ENCODE data around the gene USP10. TPM values are rescaled to one million over a fixed set of nuclear protein-coding genes. Genes with fewer than 3 reads are reported as not detected.
"Not testable (repeated sequence)": the region's sequence is repeated elsewhere in the genome, so short reads cannot be mapped to it uniquely, and the experiment has no call there.

USP10 gene
- total RNA-seq, 1 donor from 2014 or later, result 107 TPM

- Mint-ChIP-seq H3K36me3 (ENCODE audit: low read depth, unreplicated experiment) (peaks cover 2% of the 10 kb centered on the region), H3K27me3 (ENCODE audit: low read depth, unreplicated experiment) (no peaks in the 10 kb centered on the region), H3K27ac (ENCODE audit: unreplicated experiment) (peak overlapping the region; percentile 98), H3K4me3 (ENCODE audit: unreplicated experiment) (peak overlapping the region; percentile 16), H3K4me1 (ENCODE audit: low read depth, unreplicated experiment) (peaks cover 41% of the 10 kb centered on the region), H3K9me3 (ENCODE audit: unreplicated experiment) (no peaks in the 10 kb centered on the region)
- Histone ChIP-seq H2AFZ (ENCODE audit: low read depth, low read length) (no peak overlapping the region), H3K27me3 (ENCODE audit: insufficient read depth, low read length) (no peaks in the 10 kb centered on the region), H3K79me2 (ENCODE audit: insufficient read depth, low read length) (peaks cover 90% of the 10 kb centered on the region), H3K4me3 (ENCODE audit: insufficient read depth, low read depth, low read length) (peak overlapping the region; percentile 40), H3K4me1 (ENCODE audit: insufficient read depth, low read length) (peaks cover 27% of the 10 kb centered on the region), H3K9me3 (ENCODE audit: insufficient read depth, low read depth, low read length) (no peaks in the 10 kb centered on the region), H3K36me3 (ENCODE audit: insufficient read depth, low read length) (peaks cover 4% of the 10 kb centered on the region), H3K4me2 (ENCODE audit: low read length) (peak overlapping the region; percentile 67), H3K9ac (ENCODE audit: low read length) (peak overlapping the region; percentile 50), H3K27ac (ENCODE audit: low read depth, low read length) (peak overlapping the region; percentile 92), H4K20me1 (ENCODE audit: insufficient read depth, low read length) (peaks cover 20% of the 10 kb centered on the region)
- no peak for TF ChIP-seq EZH2 (IDR thresholded peaks at IDR 0.05; ENCODE audit: insufficient read depth, low read length)
- TF ChIP-seq, protein P1, sequence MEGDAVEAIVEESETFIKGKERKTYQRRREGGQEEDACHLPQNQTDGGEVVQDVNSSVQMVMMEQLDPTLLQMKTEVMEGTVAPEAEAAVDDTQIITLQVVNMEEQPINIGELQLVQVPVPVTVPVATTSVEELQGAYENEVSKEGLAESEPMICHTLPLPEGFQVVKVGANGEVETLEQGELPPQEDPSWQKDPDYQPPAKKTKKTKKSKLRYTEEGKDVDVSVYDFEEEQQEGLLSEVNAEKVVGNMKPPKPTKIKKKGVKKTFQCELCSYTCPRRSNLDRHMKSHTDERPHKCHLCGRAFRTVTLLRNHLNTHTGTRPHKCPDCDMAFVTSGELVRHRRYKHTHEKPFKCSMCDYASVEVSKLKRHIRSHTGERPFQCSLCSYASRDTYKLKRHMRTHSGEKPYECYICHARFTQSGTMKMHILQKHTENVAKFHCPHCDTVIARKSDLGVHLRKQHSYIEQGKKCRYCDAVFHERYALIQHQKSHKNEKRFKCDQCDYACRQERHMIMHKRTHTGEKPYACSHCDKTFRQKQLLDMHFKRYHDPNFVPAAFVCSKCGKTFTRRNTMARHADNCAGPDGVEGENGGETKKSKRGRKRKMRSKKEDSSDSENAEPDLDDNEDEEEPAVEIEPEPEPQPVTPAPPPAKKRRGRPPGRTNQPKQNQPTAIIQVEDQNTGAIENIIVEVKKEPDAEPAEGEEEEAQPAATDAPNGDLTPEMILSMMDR (IDR thresholded peaks at IDR 0.05; ENCODE audit: insufficient read depth, low read depth, low read length), result no peak
- DNase-seq (ENCODE audit: low read depth) (peak; percentile 95), FAIRE-seq (no peak)
Observed at GRCh38 chr16:84730406-84731106, 30.8 kb downstream of the USP10 start.

- H3K4me3 Mint-ChIP-seq (ENCODE audit: unreplicated experiment); H3K4me2 ChIP-seq (ENCODE audit: low read length): not testable (repeated sequence)
Observed at GRCh38 chr16:84732332-84732673, 32.5 kb downstream of the USP10 start.

GRCh38 chr16:84732674-84733352 is 33.0 kb downstream of the USP10 start:
- H3K9me3 ChIP-seq (ENCODE audit: insufficient read depth, low read depth, low read length), result no peaks in the 10 kb centered on the region
- peaks cover 6% of the 10 kb centered on the region for H3K36me3 ChIP-seq (ENCODE audit: insufficient read depth, low read length)
- H3K4me1 Mint-ChIP-seq (ENCODE audit: low read depth, unreplicated experiment), result peaks cover 34% of the 10 kb centered on the region
- H3K27ac ChIP-seq (ENCODE audit: low read depth, low read length), result peak overlapping the region; percentile 22
- H3K27me3 ChIP-seq (ENCODE audit: insufficient read depth, low read length), result no peaks in the 10 kb centered on the region
- H3K4me3 Mint-ChIP-seq (ENCODE audit: unreplicated experiment), result no peak overlapping the region
- no peak overlapping the region for H2AFZ ChIP-seq (ENCODE audit: low read depth, low read length)
- peaks cover 89% of the 10 kb centered on the region for H3K79me2 ChIP-seq (ENCODE audit: insufficient read depth, low read length)
- H3K27me3 Mint-ChIP-seq (ENCODE audit: low read depth, unreplicated experiment), result no peaks in the 10 kb centered on the region
- H3K9ac ChIP-seq (ENCODE audit: low read length), result no peak overlapping the region
- H3K9me3 Mint-ChIP-seq (ENCODE audit: unreplicated experiment), result no peaks in the 10 kb centered on the region
- peaks cover 19% of the 10 kb centered on the region for H4K20me1 ChIP-seq (ENCODE audit: insufficient read depth, low read length)
- FAIRE-seq (no peak), DNase-seq (ENCODE audit: low read depth) (no peak)
- H3K27ac Mint-ChIP-seq (ENCODE audit: unreplicated experiment), result peak overlapping the region; percentile 4
- no peak overlapping the region for H3K4me3 ChIP-seq (ENCODE audit: insufficient read depth, low read depth, low read length)
- TF ChIP-seq, protein P1 (IDR thresholded peaks at IDR 0.05; ENCODE audit: insufficient read depth, low read depth, low read length), result no peak
- no peak for TF ChIP-seq EZH2 (IDR thresholded peaks at IDR 0.05; ENCODE audit: insufficient read depth, low read length)
- H3K4me1 ChIP-seq (ENCODE audit: insufficient read depth, low read length), result peaks cover 26% of the 10 kb centered on the region
- no peak overlapping the region for H3K4me2 ChIP-seq (ENCODE audit: low read length)
- peaks cover 8% of the 10 kb centered on the region for H3K36me3 Mint-ChIP-seq (ENCODE audit: low read depth, unreplicated experiment)

More at GRCh38 chr16:84732332-84732673, 32.5 kb downstream of the USP10 start:
- peaks cover 26% of the 10 kb centered on the region for H3K4me1 ChIP-seq (ENCODE audit: insufficient read depth, low read length)
- peaks cover 89% of the 10 kb centered on the region for H3K79me2 ChIP-seq (ENCODE audit: insufficient read depth, low read length)
- peak overlapping the region; percentile 22 for H3K27ac ChIP-seq (ENCODE audit: low read depth, low read length)
- not testable (repeated sequence) for DNase-seq (ENCODE audit: low read depth); H3K4me3 ChIP-seq (ENCODE audit: insufficient read depth, low read depth, low read length); H3K9me3 Mint-ChIP-seq (ENCODE audit: unreplicated experiment); FAIRE-seq; H3K36me3 Mint-ChIP-seq (ENCODE audit: low read depth, unreplicated experiment); H3K27me3 Mint-ChIP-seq (ENCODE audit: low read depth, unreplicated experiment); H2AFZ ChIP-seq (ENCODE audit: low read depth, low read length); H3K36me3 ChIP-seq (ENCODE audit: insufficient read depth, low read length); H3K9me3 ChIP-seq (ENCODE audit: insufficient read depth, low read depth, low read length); H3K9ac ChIP-seq (ENCODE audit: low read length); H3K27me3 ChIP-seq (ENCODE audit: insufficient read depth, low read length)
- peaks cover 17% of the 10 kb centered on the region for H4K20me1 ChIP-seq (ENCODE audit: insufficient read depth, low read length)
- Mint-ChIP-seq H3K27ac (ENCODE audit: unreplicated experiment) (peak overlapping the region; percentile 4), H3K4me1 (ENCODE audit: low read depth, unreplicated experiment) (peaks cover 36% of the 10 kb centered on the region)
